ENCODE measurements around the gene LIME1. TPM values are rescaled to one million over a fixed set of nuclear protein-coding genes. Genes with fewer than 3 reads are reported as not detected.

Gene LIME1
- total RNA-seq, 1 donor = 15.6 TPM

Small RNA genes lying within 50 kb of the gene (small RNA-seq; reads per million reads assigned to genes)
- gene LIME1 = not detected
- not detected for gene TNFRSF6B

Other genes starting within 250 kb of the LIME1 start
- 0.27 TPM for gene EEF1A2, start 237.6 kb upstream of the LIME1 start, total RNA-seq
- gene PPDPF, start 215.9 kb upstream of the LIME1 start, total RNA-seq = 87.3 TPM
- under 0.01 TPM for gene PTK6, start 199.3 kb upstream of the LIME1 start, total RNA-seq
- gene SRMS, start 188.9 kb upstream of the LIME1 start, total RNA-seq = not detected
- 1.3 TPM for gene FNDC11, start 182.5 kb upstream of the LIME1 start, total RNA-seq
- gene HELZ2, start 162.4 kb upstream of the LIME1 start, total RNA-seq = 69.7 TPM
- gene GMEB2, start 109.6 kb upstream of the LIME1 start, total RNA-seq = 11.8 TPM
- gene STMN3, start 83.2 kb upstream of the LIME1 start, total RNA-seq = 97.2 TPM
- gene RTEL1, start 78.4 kb upstream of the LIME1 start, total RNA-seq = 13.5 TPM
- 0.54 TPM for gene TNFRSF6B, start 40.0 kb upstream of the LIME1 start, total RNA-seq
- 52.0 TPM for gene ARFRP1, start 28.7 kb upstream of the LIME1 start, total RNA-seq
- 33.4 TPM for gene ZGPAT, start 28.6 kb upstream of the LIME1 start, total RNA-seq
- gene SLC2A4RG, start 3.1 kb downstream of the LIME1 start, total RNA-seq = 14.3 TPM
- 36.4 TPM for gene ZBTB46, start 94.6 kb downstream of the LIME1 start, total RNA-seq
- gene ABHD16B, start 124.8 kb downstream of the LIME1 start, total RNA-seq = 0.27 TPM
- gene TPD52L2, start 128.6 kb downstream of the LIME1 start, total RNA-seq = 47.7 TPM
- 38.5 TPM for gene DNAJC5, start 158.5 kb downstream of the LIME1 start, total RNA-seq
- 51.4 TPM for gene UCKL1, start 219.8 kb downstream of the LIME1 start, total RNA-seq
- 24.8 TPM for gene ZNF512B, start 233.3 kb downstream of the LIME1 start, total RNA-seq
- gene SAMD10, start 243.0 kb downstream of the LIME1 start, total RNA-seq = 27.7 TPM
- gene PRPF6, start 244.5 kb downstream of the LIME1 start, total RNA-seq = 116 TPM